HTR-8/SVneo (cell line): Measurements from ENCODE around the gene ZNF296.
A peak's percentile ranks its signal among the peaks of the same experiment; 100 is the strongest.

Source experiments
- DNase-seq: peaks from one replicate; pipeline ENCODE4 v3.0.0; 2011; ENCODE audit warnings: low spot score, mixed read lengths; ENCODE audit not compliant: insufficient read length
- FAIRE-seq: peaks from 2 replicates; lab custom pipeline; 2011; peaks lifted over from hg19 to GRCh38; lab: Jason Lieb, UNC

Gene ZNF296

DNA sequence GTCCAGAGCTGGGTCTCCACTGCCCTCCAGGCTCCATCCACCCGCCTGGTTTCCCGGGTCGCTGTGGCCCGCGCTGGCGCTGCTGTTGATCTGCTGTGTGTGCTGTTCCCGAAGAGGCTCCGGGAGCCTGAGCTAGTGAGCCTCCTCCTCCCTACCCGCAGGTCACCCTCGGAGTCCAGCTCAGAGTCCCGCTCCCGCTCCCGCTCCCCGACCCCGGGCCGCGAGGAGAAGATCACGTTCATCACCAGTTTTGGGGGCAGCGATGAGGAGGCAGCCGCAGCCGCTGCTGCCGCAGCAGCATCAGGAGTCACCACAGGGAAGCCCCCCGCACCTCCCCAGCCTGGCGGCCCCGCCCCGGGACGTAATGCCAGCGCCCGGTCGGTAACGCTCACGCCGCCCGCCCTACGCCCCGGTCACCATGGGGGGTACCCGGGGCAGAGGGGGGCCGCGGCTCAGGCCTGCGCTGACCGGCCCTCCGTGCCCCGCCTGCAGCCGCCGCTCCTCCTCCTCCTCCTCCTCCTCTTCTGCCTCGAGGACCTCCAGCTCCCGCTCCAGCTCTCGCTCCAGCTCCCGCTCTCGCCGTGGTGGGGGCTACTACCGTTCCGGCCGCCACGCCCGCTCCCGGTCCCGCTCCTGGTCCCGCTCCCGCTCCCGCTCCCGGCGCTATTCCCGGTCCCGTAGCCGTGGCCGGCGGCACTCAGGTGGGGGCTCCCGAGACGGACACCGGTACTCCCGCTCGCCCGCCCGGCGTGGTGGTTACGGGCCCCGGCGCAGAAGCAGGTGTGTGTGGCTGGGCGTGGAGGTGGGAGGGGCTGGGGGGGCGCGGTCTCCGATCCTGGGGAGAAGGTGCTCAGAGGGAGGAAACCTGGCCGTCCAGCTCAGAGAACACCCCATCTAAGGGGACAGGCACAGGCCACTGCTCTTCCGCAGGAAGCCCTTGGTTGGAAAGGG lies 12.2 kb downstream of the ZNF296 start:
- DNase-seq (no peak), FAIRE-seq (no peak)

DNA sequence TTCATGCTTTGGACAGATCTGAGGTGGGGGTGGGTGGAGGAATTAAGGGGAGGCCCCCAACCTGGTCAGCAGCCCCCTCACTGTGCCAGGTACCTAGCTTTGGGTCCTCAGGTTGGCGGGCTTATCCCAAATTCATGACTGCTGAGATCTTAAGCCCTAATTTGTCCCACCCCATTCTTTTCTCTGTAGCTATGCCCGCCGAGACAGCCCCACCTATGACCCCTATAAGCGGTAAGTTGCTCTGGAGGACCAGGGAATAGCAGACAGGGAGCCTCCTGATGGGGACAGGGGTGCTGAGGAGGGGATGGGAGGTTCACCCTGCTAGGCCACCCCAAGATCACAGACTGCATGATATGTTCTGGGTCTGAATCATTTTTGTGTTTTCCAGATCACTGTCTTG lies 14.3 kb downstream of the ZNF296 start:
- no peak for DNase-seq
- FAIRE-seq, result no peak

DNA sequence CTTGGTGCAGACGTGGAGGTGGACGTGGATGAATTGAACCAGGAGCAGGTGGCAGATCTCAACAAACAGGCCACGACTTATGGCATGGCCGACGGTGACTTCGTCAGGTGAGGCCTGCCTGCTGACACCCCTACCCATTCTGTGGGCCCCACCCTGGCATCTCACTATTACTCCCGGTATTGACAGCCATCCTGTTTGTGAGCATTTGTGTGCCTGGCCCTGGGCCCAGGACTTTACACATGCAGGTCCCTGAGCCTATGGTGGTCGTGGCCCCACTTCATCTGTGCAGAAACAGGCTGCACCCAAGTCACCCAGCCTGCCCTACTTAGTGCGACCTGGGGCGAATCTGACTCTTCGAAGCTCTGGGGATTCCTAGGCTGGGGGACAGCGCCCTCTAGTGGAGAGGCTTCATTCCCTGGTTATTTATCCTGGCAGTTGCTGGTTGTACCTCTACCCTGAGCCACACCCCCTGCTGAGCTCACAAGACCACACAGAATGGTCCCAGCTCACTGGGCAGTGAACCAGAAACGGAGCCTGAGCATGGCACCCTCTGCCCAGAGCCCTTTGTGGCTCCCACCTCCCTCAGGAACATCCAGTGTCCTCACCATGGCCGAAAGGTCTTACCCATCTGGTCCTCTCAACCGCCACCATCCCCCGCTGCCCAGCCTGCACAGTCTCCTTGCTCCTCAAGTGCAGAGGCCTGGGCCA lies 16.9 kb downstream of the ZNF296 start:
- FAIRE-seq, result peak; percentile 40

DNA sequence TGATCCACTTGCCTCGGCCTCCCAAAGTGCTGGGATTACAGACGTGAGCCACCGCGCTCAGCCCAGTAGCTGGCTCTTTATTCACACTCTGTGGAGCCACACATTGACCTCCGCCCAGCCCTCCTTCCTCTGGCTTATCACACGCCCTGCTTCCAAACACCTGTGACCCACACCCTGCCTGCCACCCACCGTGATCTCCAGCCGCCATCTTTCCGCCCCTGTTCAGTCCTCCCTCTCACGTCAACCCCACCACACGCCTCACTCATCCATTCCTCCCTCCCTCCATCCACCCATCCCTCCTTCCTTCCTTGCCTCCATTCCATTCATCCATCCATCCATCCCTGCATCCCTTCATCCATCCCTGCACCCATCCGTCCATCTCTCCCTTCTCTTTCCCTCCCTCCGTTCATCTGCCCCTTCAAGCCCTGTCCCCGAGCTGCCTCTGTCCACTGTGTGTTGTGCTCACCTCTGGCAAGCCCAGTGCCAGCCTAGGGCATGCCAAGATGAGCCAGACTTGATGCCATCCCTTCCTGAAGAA lies 17.6 kb downstream of the ZNF296 start:
- DNase-seq (no peak), FAIRE-seq (no peak)

More for the DNA sequence above, 16.9 kb downstream of the ZNF296 start:
- peak; percentile 78 for DNase-seq

DNA sequence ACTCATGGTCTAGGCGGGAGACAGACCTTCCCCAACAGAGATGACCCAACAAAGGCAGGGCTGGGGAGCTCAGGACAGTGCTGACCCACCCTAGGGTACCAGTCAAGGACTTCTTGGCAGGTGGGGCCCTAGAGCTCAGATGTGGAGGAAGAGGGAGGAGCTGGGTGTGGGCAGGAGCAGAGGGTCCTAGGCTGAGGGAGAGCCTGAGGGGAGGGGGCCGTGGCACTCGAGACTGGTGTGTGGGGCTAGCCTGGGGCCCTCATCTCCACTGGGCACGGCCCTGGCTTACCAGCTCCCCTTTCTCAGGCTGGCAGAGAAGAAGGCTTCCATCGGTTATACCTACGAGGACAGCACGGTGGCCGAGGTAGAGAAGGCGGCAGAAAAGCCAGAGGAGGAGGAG lies 18.8 kb downstream of the ZNF296 start:
- FAIRE-seq (no peak), DNase-seq (no peak)

DNA sequence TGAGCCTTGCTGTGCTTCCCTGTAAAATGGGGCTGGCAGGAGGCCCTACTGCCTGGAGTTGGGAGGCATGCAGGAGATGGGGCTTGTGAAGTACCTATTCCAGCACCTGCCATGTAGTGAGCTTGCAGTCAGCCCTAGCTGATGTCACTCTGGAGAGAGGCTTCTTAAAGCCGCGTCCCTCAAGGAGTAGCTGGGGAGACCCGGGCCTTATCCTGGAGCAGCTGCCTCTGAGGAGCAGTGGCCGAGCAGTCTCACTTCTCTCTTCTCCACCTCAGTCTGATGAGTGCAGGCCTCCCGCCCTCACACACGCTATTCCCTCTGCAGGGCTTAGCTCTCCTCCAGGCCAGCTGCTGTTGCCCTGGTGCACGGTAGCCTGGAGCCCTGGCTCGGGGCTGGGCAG lies 19.4 kb downstream of the ZNF296 start:
- FAIRE-seq (no peak), DNase-seq (no peak)

DNA sequence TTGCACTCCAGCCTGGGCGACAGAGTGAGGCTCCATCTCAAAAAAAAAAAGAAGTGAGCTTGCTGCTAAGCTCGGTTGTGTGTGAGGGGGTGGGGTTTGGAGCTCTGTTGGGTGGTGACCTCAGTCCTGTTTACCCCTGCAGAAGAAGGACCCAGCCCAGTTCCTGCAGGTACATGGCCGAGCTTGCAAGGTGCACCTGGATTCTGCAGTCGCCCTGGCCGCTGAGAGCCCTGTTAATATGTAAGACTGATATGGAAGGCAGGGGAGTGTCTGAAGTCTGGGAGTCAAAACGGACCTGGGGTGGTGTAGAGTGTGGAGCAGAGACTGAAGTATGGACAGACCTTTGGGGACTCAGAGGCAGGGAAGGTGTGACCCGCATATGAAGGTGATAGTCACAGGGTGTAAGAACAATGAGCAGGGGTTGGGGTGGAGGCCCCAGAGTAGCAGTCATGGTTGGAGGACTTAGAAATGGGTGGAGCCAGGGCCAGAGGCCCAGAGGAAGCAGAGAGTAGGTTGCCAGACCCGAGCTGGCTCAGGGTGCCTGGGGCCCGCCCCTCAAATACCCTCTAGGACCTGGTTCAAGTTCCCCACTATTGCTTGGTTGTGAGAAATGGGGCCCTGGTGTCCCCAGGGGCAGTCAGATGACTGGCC lies 24.2 kb downstream of the ZNF296 start:
- FAIRE-seq (no peak), DNase-seq (no peak)

DNA sequence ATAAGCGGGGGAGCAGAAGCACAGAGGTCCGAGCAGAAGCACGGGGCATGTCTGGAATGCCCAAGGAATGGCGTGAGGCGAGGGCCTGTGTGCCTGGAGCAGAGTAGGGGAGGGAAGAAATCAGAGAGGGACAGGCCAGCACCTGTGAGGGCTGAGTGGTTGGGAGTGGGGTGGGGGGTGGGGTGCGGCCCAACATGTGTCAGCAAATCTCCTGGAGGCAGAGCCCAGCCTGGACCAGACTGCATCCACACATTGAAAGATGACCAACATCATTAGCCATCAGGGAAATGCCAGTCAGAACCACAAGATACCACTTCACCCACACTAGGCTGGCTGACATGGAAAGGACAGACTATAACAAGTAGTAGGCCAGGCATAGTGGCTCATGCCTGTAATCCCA lies 26.2 kb downstream of the ZNF296 start:
- FAIRE-seq (no peak), DNase-seq (no peak)

DNA sequence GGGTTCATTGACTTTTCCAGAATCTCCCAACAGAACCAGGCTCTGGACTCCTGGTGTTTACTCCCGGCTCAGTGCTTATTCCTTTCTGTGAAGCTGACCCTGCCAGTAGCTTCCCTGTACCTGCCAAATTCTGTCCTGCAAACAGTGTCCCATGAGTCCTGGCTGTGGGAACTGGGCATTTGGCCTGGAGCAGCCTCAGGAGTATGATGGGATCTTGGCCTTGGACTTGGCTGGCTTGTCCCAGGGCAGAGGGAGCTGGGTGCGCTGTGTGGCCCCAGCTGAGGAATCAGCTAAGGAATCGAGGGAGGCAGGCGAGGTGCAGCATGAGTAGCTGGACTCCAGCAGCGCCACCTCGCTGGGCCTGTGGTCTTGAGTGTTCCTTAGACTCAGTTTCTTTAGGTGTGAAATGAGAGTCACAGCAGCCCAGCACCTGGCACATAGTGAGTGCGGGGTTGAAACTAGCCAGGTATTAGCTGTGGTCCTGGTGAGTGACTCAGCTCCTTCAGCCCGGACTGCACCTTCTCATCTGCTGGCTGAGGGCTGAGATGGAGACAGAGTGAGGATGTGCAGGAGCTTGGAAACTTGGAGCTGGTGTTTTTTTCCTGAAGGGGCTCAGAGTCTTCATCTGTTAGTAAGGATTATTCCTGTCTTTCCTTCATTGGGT lies 27.1 kb downstream of the ZNF296 start:
- FAIRE-seq (no peak), DNase-seq (no peak)

DNA sequence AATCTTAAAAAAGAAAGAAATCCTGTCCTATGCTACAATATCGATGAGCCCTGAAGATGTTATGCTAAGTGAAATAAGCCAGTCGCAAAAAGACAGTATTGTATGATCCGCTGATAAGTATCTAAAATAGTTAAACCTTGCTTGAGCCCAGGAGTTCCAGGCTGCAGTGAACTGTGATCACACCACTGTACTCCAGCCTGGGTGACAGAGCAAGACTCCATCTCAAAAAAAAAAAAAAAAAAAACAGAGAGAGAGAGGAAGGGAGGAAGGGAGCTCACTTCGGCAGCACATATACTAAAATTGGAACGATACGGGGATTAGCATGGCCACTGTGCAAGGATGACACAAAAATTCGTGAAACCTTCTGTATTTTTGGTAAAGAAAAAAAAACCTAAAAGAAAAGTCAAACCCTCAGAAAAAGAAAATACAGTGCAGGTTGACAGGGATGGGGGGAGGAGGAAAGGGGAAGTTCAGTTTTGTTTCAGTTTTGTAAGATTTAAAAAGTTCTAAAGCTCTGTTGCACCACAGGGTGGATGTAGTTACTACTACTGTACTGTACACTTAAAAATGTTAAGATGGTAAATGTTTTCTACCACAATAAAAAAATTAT lies 29.0 kb downstream of the ZNF296 start:
- FAIRE-seq, result no peak
- DNase-seq, result no peak

DNA sequence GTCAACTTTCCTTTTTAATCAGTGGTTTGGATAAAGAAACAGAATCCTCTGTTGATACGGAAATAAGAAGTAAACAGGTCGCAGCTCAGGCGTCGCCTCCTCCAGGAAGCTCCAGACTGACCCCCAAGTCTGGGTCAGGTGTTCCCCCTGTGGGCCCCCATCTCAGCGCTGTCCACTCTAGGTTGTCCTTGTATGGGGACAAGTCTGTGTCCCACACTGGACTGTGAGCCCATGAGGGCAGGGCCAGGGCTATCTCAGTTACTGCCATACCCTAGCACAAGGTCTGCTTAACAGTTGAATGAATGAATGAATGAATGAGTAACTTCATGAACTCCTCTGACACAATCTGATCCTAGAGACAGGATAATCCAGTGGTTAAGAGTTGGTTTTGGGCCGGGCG lies 29.9 kb downstream of the ZNF296 start:
- FAIRE-seq, result no peak

DNA sequence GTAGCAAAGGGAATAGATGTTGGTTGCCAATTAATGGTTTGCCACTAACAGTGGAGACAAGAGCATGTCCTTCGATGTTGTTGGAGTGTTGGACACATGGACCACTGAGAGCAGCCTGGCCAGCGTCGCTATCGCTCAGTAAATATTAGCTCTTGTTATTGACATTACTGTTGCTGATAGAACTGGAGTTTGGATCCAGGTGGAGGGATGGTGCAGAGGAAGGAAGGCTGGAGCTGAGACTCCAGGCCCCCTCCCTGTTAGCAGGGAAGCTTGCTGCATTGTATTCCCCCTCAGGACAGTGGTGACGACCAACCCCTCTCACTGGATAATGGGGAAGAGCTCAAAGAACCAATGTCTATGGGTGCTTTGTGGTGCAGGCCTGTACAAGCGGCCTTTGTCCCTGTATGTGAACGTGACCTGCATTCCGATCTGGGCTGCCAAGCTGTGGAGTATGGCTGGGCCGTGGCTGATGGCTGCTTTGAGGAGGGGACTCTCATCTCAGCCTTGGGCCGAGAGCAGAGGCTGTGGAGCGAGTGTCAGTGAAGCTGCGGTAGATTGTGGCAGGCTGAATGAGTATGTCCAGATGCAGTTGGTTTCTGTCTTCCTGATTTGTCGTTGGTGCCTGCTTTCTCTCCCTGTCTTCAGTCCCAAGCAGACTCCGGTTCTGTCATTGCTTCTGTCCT lies 30.5 kb downstream of the ZNF296 start:
- no peak for FAIRE-seq
- DNase-seq, result no peak

More for the DNA sequence above, 29.9 kb downstream of the ZNF296 start:
- DNase-seq, result no peak

DNA sequence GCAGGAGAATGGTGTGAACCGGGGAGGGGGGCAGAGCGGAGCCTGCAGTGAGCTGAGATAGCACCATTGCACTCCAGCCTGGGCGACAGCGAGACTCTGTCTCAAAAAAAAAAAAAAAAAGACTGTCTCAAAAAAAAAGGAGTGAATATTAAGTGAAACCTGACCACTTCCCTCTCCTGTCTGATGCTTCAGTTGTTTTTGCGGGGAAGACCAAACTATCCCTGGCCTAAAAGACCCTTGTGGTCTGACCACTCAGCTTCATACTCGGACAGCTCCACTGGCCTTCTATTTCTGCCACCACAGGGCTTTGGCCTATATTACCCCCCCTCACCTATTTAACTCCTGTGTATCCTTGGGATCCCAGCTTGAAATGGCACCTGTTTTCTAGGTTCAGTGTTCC lies 35.2 kb downstream of the ZNF296 start:
- no peak for DNase-seq
- FAIRE-seq, result no peak

DNA sequence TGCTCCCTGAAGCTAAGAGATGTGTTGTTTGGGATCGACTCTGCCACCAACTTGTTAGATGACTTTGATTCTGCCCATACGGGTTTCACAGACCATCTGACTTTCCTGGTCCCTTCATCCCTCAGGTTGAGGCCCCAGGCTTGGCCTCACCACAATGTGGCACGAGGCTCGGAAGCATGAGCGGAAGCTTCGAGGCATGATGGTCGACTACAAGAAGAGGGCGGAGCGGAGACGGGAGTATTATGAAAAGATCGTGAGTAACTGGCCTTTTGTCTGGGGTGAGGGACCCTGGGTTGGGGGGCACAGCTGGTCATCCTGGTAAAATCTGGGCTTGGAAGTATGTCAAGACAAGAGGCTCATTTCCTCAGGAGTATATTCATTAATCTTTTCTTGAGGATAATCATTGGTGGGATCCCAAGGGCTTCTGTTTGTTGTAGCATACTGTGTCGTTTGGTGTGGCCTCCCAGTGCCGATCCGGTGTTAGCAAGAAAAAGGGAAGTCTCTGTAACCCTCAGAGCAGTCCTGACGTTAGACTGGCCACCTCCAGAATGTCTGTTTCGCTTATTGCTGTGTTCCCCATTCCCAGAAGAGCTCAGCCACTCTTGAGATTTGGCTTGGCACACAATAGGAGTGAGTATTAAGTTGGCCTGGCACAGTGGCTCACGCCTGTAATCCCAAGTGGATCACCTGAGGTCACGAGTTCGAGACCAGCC lies 36.1 kb downstream of the ZNF296 start:
- DNase-seq, result no peak
- FAIRE-seq, result no peak

DNA sequence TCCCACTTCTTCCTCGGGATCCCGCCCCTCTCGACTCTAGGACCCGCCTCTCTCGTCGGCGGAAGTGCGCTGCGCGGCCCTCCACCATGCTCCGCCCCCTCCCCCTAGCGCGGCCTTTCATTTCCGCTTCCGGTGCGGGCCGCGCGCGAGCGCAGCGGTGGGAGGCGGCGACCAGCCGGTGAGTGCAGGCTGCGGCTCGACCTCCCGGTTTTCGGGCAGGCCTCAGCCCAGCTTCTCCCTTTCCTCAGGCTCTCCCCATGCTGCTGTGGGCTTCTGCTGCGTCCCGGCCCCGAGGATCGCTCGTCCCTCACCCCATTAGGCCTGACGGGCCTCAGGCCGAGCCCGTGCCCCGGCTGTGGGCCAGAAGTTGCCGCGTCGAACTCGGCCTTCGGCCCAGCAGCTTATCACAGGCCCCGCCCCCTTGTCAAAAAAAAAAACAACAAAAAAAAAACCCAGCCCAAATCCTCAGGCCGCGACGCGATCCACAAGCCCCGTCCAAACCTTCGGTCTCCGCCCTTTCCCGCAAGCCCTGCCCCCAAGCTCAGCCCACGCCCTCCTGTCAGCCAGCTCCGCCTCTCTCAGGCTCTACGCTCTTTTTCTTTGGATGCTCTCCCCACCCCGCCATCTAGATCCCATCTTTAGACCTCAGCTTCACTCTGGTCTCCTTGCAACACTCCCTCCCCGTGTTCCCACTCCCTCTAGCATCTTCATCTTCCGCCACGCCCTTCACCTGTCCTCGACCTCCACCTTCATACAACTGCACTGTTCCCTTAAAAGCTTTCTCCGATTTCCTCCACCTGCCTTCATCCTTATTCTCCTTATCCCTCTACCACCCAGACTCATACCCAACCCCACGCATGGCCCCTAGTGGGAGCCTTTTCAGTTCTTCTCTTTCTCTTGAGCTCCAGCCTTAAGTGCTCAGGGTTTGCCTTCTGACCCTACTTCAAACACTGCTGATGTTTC lies 37.1 kb downstream of the ZNF296 start, which contains the start of gene CLASRP:
CLASRP (plus strand) TSS at position 115 of the 963 bp plus-strand sequence. CDS start 1,168 bp downstream, outside the sequence.
- DNase-seq (peak; percentile 95), FAIRE-seq (peak; percentile 67)

DNA sequence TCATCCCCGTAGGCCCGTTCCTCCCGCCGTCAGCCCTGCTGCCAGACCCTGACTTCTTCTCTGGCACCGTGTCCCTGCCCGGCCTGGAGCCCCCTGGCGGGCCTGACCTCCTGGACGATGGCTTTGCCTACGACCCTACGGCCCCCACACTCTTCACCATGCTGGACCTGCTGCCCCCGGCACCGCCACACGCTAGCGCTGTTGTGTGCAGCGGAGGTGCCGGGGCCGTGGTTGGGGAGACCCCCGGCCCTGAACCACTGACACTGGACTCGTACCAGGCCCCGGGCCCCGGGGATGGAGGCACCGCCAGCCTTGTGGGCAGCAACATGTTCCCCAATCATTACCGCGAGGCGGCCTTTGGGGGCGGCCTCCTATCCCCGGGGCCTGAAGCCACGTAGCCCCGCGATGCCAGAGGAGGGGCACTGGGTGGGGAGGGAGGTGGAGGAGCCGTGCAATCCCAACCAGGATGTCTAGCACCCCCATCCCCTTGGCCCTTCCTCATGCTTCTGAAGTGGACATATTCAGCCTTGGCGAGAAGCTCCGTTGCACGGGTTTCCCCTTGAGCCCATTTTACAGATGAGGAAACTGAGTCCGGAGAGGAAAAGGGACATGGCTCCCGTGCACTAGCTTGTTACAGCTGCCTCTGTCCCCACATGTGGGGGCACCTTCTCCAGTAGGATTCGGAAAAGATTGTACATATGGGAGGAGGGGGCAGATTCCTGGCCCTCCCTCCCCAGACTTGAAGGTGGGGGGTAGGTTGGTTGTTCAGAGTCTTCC lies 38.7 kb downstream of the ZNF296 start:
- DNase-seq (no peak), FAIRE-seq (no peak)

DNA sequence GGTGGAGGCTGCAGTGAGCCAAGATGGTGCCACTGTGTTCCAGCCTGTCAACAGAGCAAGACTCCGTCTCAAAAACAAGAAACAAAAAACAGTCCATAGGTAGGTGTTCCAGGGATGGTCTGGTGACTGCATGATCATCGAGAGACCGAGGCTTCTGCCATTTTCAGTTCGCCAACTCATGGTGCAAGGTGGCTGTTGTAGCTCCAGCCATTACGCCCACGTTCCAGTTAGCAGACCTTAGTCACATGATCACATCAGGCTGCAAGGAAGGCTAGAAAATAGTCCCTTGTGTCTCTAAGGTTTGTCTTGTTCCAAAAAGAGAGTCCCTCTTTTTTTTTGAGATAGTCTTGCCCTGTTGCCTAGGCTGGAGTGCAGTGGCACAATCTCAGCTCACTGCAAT lies 40.5 kb downstream of the ZNF296 start:
- DNase-seq (no peak), FAIRE-seq (no peak)
